GM19239 (cell line): ENCODE results near the gene MET.
A peak's percentile ranks its signal among the peaks of the same experiment; 100 is the strongest.
"Not testable (repeated sequence)": the region's sequence is repeated elsewhere in the genome, so short reads cannot be mapped to it uniquely, and the experiment has no call there.

Experiments
- DNase-seq: peaks from one replicate; pipeline ENCODE4 v3.0.0; 2011; ENCODE audit warnings: low spot score; ENCODE audit not compliant: insufficient read length
- FAIRE-seq: peaks from 2 replicates; lab custom pipeline; 2011; peaks lifted over from hg19 to GRCh38; lab: Jason Lieb, UNC

MET gene

DNA sequence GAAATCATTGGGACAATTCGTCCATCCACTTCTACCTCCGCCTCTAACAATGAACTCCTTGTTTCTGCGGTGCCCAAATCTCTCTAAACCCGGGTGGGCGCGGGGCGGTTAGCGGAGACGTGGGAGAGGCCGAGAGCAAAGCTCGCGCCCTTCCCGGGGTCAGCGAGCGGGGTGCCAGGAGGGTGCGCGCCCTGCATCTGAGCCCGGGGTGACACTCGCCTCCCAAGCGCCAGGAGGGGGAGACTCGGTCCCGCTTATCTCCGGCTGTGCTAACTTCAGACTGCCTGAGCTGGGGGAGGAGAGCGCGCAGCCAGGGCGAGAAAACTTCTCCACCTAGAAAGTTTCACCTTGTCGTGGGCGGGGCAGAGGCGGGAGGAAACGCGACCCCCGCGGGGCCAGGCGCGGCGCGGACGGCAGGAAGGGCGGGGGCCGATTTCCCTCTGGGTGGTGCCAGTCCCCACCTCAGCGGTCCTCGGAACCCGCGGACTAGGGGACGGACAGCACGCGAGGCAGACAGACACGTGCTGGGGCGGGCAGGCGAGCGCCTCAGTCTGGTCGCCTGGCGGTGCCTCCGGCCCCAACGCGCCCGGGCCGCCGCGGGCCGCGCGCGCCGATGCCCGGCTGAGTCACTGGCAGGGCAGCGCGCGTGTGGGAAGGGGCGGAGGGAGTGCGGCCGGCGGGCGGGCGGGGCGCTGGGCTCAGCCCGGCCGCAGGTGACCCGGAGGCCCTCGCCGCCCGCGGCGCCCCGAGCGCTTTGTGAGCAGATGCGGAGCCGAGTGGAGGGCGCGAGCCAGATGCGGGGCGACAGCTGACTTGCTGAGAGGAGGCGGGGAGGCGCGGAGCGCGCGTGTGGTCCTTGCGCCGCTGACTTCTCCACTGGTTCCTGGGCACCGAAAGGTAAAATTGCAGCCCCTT is at the start of gene MET:
TSS of gene MET (plus strand) at position 516 of the 915 bp plus-strand sequence. CDS start 26,889 bp downstream, outside the sequence.
- FAIRE-seq (no peak), DNase-seq (peak; percentile 65)

- DNase-seq (no peak), FAIRE-seq (no peak)
Observed at GRCh38 chr7:116626886-116627285, 45.1 kb upstream of the MET start.

DNA sequence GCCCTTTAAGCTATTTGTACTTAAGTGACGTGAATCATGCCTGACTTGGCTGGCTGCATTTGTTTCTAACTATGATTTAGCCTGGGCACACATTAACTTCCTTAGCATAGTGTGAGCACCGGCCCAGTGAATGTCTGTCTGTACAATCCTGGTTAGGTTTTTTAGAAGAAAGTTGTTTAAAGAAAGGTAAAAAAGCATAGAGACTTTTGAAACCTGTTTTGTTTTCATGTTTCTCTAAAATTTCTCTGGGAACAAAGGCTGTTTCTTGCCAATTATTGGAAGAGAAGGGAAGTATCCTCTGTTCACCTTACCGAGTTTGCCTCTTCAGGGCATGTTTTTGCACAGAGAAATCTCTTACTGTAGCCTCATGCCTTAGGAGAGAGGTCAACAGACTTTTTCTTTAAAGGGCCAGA is 42.9 kb upstream of the MET start:
- DNase-seq (no peak), FAIRE-seq (peak; percentile 14)

- DNase-seq, result peak; percentile 36
- peak; percentile 80 for FAIRE-seq
Observed at GRCh38 chr7:116630357-116630756, 41.6 kb upstream of the MET start.

- DNase-seq (peak; percentile 4), FAIRE-seq (peak; percentile 52)
Observed at GRCh38 chr7:116630932-116631671, 40.9 kb upstream of the MET start.

GRCh38 chr7:116631676-116632075 is 40.3 kb upstream of the MET start:
- DNase-seq (no peak), FAIRE-seq (no peak)

- FAIRE-seq, result peak; percentile 53
- DNase-seq, result no peak
Observed at GRCh38 chr7:116632384-116632783, 39.6 kb upstream of the MET start.

DNA sequence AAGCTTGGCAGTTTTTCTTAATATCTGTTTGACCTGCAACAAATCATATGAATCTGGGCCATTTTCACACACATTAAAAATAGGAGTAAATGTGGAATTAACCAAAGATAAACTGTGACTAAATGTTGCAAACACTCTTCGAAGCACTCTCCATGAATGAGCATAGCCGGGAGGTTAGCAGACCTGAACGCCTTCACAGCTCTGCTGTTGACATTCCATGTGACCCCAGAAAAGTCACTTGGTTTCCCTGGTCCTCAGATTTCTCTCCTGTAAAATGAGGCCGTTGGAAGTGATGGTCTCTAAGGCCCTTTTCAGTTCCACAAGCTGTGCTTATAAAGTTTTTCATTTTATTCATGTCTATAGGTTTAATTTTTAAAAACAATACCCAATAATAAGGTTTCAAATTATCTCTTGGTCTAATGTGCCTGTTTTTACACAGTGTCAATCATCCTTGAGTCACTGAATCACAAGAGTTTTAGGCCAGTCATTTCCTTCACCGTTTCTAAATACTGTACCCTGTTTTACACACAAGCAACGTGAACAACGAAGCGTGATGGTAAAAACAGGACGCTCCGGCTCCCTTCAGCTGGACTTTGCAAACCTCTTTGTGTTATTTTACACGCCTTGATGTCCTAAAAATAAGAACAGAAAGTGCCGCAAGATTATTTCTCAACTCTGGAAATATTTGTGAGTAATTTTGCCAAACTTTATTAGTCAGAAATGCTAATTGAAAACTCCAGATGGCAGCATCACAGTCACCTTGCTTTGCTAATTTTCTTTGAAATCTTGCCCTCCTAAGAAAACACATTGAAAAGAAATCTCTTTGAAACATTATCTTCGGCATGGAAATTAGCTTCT is 38.6 kb upstream of the MET start:
- DNase-seq (peak; percentile 9), FAIRE-seq (peak; percentile 67)

- DNase-seq, result no peak
- FAIRE-seq, result no peak
Observed at GRCh38 chr7:116636997-116637396, 35.0 kb upstream of the MET start.

GRCh38 chr7:116638592-116638991 is 33.4 kb upstream of the MET start:
- not testable (repeated sequence) for FAIRE-seq, DNase-seq

DNA sequence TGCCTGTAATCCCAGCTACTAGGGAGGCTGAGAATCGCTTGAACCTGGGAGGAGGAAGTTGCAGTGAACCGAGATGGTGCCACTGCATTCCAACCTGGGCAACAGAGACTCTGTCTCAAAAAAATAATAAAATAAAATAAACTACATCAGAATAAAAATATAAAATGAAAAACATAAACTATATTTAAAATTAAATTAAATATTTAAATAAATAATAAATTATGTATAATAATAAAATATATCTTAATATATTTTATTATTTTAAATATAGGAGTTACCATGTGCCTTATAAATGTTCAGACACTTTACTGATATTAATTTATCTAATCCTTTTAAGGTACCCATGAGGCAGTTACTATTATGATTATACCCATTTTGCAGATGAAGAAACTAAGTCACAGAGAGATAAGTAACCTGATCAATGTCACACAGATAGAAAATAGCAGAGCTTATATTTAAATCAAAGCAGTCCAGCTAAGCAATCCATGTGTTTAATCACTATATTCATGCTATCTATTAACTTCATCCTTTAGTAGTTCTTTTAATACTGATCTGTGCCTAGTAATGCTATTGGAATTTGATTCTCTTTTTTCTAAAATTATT is 30.3 kb upstream of the MET start:
- no peak for DNase-seq
- no peak for FAIRE-seq

- not testable (repeated sequence) for FAIRE-seq
Observed at GRCh38 chr7:116643148-116643547, 28.8 kb upstream of the MET start.

DNA sequence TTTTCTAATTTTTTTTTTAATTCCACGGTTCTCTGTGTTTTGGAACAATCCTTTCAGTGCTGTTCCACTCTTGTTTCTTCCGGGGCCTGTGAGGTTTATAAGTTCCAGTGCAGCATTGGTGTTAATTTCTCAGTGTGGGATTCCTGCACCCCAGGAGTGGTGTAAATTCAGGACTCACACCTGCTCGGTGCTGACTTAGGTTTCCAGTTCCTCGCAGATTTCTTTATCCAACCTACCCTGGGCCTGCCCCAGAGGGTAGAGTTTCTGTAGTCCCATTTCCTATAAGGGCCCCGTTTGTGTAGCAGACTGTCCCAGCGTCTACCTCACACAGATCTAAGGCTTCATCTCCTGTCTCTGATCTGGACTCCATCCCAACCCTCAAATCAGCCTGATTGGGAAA is 27.4 kb upstream of the MET start:
- FAIRE-seq (no peak), DNase-seq (no peak)

More at GRCh38 chr7:116643148-116643547, 28.8 kb upstream of the MET start:
- not testable (repeated sequence) for DNase-seq

DNA sequence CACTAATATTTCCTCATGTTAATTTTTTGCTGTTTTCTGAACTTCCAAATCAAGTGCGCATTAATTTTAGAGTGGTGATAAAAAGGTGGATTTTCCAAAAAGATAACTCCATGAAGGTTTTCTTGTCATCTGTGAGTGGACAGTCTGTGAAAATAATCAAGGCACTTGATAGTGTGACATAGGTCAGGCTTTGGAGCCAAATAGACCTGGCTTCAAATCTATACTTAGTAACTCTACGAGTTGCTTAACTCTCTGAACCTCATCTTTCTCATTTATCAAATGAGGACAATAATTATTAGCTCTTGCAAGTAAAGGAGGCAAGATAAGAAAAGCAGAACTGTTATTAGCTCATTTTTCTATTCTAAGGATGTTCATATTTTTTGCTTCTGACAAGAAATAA is 24.7 kb upstream of the MET start:
- FAIRE-seq (no peak), DNase-seq (no peak)

DNA sequence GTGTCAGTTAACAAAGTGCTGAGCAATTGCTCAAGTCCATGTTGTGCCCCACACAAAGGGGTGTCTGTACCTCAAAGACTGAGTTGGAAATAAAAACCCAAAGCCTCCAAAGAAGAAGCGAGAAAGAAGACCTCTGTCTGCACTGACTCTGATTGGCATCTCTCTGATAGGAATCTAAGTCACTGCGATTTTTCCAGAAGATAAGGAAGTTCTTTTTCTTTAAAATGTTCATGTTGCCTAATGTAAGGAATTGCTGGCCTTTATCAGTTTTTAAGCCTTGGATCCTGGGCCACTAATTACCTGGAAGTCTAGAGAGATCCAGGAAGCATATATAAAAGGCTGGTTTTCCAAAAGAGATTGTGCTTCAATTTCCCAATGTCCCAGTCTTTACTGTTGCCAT is 24.1 kb upstream of the MET start:
- FAIRE-seq, result no peak

DNA sequence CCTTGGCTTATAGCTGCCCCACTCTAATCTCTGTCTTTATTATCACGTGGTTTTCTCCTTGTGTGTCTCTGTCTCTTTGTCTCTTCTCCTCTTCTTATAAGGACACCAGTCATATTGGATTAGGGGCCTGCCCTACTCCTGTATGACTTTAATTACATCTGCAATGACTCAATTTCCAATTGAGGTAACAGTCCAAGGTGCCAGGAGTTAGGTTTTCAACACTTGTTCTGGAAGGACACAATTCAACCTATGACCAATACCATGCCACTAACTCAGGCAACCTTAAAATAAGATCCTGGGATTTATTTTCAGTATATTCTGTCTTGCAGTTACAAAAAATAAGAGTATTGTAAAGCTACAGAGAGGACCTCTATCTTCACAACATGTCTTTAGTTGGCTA is 21.6 kb upstream of the MET start:
- DNase-seq (no peak), FAIRE-seq (no peak)

More for the DNA sequence above, 24.1 kb upstream of the MET start:
- no peak for DNase-seq

GRCh38 chr7:116652793-116653192 is 19.2 kb upstream of the MET start:
- no peak for DNase-seq
- no peak for FAIRE-seq

GRCh38 chr7:116653204-116653603 is 18.8 kb upstream of the MET start:
- no peak for FAIRE-seq

GRCh38 chr7:116653646-116654045 is 18.4 kb upstream of the MET start:
- DNase-seq, result no peak
- FAIRE-seq, result no peak

More at GRCh38 chr7:116653204-116653603, 18.8 kb upstream of the MET start:
- no peak for DNase-seq

- FAIRE-seq, DNase-seq: not testable (repeated sequence)
Observed at GRCh38 chr7:116659248-116659647, 12.7 kb upstream of the MET start.
